GM20000 (cell line): ENCODE results near the gene EEIG1.
"Not testable (repeated sequence)": the region's sequence is repeated elsewhere in the genome, so short reads cannot be mapped to it uniquely, and the experiment has no call there.

ENCODE experiments used
- DNase-seq: peaks from one replicate; pipeline ENCODE4 v3.0.0; 2012; ENCODE audit warnings: low spot score
- CTCF ChIP-seq: IDR thresholded peaks from 2 replicates; pipeline ENCODE4 v1.5.1; 2012; ENCODE audit warnings: mild to moderate bottlenecking, control low read depth; ENCODE audit errors: extremely low read depth, missing control alignments

The EEIG1 gene

DNA sequence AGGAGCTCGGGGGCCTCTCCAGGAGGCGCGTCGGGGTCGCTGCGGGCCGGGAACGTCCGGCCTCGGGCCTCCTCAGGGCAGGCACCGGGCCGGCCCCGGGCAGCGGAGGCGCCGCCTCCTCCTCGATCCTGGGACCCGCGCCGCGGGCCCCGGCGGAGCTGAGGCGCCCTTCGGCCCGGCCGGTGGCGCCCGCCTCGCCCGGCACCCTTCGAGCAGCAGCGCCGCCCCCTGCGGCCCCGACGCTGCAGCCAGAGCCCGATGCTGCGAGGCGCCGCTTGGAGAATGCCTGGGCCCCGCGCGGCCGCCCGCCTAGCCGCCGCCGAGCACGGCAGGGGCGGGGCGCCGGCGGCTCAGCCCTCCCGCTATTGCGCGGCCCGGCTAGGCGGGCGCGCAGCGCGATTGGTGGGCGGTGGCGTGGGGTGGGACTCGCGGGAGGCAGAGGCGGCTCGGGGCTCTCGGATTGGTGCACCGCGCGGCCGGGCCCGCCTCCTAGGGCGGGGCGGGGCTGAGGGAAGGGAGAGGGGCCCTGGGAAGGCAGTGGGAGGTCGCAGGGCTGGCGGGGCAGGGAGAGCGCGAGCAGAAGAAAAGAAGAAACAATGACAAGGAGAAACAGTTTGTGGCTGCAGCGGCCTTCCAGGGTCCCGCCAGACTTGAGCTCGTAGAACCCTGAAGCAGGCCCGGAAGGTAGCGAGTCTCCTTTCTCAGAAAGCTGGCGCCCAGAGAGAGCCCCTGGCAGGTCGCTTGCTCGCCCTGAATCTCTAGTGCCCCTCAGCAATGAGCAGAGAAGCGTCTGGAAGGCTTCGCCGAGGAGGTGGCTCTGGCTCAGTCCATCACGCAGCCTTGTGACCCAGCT, at the start of gene EEIG1:
Gene EEIG1 (minus strand): TSS at position 284 of the 853 bp plus-strand sequence. CDS start 852 bp downstream, outside the sequence.
- no peak for TF ChIP-seq CTCF
- DNase-seq, result peak; percentile 98

- no peak for DNase-seq
- no peak for TF ChIP-seq CTCF
These were observed 46.9 kb upstream of the EEIG1 start for GRCh38 chr9:128027705-128028104.

DNA sequence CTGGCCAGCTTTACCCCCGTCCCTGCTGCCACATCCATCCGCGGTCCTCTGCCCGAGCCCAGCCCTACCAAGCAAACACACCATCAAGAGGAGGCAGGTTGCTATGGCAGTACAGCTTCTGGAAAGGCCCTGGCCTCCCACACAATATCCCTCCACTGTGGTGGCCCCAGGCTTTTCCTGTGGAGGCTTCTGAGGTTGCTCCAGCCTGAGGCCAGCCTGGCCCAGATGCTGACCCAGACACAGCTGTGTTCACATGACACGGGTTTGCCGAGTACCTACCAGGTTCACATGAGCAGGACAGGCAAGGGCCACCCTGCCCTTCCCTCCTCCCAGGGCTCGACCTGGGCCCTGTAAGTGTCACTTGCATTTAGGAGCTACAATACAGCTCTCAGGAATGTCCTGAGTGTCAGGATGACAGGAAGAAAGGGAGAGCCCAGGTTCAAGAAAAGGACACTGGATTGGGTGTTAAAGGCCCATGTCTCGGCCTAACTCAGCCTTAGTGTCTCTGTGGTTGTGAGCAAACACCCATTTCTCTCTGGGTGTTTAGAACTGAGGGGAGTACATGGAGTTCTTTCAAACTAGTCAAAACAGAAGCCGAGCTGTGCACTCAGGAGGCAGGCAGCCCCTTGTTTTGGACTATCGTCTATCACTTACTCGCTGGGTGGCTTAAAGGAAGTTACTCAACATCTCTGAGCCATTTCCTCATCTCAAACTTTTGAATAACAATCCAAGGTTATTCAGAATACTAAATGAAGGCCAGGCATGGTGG, 46.2 kb upstream of the EEIG1 start:
- DNase-seq, result peak; percentile 28
- TF ChIP-seq CTCF, result no peak

DNA sequence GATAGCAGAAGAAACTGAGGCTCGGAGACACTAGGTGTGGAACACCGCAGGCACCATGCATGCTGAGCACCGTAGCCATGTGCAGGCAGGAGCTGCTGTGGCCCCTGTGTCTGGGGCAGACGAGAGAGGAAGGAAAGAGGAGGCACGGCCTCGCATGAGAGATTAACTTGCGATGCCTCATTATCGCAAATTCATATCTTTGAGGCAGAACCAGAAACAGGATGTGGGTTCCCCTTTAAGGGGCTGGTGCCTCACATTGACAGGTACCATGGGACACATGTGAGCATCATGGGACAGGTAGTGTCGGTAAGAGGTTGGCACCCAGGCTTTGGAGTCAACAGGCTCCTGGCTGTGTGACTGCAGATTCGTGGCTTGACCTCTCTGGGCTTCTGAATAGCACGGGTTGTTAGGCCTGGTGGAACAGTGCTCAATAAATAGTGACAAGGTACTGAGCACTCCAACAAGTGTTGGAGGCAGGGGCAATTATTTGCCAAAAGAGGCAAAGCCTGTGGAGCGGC, 45.5 kb upstream of the EEIG1 start:
- DNase-seq, result peak; percentile 56

GRCh38 chr9:128025736-128026135, 44.9 kb upstream of the EEIG1 start:
- DNase-seq, result no peak
- TF ChIP-seq CTCF, result no peak

More for the DNA sequence above, 45.5 kb upstream of the EEIG1 start:
- no peak for TF ChIP-seq CTCF

DNA sequence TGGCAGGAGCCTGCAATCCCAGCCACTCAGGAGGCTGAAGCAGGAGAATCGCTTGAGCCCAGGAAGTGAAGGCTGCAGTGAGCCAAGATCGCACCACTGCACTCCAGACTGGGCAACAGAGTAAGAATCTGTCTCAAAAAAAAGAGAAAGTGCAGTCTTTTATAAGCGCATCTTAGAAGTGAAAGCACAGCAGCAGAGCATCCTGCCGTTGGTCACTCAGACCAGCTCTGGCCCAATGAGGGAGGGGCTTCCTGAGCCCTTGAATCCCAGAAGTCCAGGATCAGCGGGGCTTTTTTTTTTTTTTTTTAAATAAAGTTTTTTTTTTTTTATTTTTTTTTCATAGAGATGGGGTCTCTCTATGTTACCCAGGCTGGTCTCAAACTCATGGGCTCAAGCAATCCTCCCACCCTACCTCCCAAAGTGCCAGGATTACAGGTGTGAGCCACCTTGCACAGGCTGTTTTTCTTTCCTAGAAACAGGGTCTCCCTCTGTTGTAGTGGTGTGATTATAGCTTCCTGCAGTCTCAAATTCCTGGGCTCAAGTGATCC, 44.0 kb upstream of the EEIG1 start:
- no peak for DNase-seq
- no peak for TF ChIP-seq CTCF

DNA sequence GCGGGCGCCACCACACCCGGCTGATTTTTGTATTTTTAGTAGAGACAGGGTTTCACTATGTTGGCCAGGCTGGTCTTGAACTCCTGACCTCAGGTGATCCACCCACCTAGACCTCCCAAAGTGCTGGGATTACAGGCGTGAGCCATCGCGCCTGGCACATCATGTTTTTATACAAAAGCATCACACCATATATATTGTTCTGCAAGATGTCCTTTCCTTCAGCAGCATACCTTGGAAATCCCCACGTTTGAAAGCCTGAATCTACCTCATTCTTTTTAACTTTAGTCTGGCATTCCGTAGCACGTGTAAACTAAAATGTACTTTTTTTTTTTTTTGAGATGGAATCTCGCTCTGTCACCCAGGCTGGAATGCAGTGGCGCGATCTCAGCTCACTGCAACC, 42.9 kb upstream of the EEIG1 start:
- DNase-seq, result not testable (repeated sequence)
